ENCODE measurements around the gene AQP12B.
"Not testable (repeated sequence)": the region's sequence is repeated elsewhere in the genome, so short reads cannot be mapped to it uniquely, and the experiment has no call there.

Gene AQP12B

DNA sequence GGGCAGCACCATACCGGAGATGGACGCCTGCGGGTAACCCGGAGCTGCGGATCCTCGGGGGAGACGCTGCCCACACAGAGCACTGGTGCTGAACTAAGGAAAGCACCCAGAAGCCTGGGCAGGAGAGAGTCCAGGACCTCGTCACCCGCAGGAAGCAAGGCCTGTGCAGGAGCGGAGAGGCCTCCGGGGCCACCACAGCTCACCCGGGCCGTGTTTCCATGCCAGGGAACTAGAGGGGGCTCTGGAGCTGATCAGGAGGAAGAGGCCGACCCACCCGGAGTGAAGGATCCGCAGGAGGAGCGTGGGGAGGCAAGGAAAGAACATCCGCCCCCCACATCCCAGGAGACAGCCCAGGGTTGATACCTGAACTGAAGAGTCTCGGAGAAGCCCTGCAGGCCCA lies 3.8 kb downstream of the AQP12B start:
- H3K4me3 ChIP-seq (ENCODE audit: low read depth, low read length); in situ Hi-C loops (cut with HindIII; ENCODE audit: low sequenced_read_pairs); DNase-seq (ENCODE audit: low read depth, low spot score): not testable (repeated sequence)

DNA sequence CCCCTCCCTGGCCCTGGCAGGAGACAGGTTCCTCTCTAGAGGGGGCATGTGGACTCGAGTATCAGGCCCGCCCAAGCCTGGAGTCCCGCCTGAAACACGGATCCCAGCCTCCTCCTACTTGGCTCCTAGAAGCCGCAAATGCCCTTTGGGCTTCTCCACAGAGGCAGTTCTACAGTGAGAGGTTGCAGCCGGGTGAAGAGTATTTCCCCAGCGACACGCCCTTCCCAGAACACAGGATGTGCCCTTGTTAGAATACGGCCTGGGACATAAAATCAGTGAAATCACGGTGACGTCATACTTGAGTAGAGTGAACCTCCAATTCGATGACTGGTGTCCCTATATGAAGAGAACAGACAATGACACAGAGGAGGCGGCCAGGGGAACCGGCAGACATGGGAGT lies 4.6 kb downstream of the AQP12B start:
- in situ Hi-C loops (cut with HindIII; ENCODE audit: low sequenced_read_pairs); H3K4me3 ChIP-seq (ENCODE audit: low read depth, low read length): not testable (repeated sequence)

DNA sequence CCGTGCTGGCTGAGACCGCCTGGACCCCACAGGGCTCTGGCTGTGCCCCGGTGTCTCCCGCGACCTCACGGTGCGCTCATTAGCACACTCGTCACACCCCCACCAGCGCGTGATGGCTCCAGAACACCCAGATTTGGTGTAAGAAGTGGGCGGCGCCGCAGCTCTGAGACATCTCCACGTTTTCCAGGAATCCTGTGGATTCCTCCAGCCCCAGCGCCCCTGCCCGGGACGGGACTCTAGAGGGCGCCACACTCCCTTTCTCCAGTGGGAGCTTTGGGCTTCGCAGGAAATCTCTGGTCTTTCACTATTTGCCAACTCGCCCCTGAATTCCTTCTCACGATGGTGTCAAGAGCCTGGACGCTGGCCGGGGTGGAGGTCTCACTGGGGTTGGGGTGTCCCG lies 7.3 kb downstream of the AQP12B start:
- in situ Hi-C loops (cut with HindIII; ENCODE audit: low sequenced_read_pairs); DNase-seq (ENCODE audit: low read depth, low spot score); H3K4me3 ChIP-seq (ENCODE audit: low read depth, low read length): not testable (repeated sequence)

More for the DNA sequence above, 4.6 kb downstream of the AQP12B start:
- DNase-seq (ENCODE audit: low read depth, low spot score), result not testable (repeated sequence)

DNA sequence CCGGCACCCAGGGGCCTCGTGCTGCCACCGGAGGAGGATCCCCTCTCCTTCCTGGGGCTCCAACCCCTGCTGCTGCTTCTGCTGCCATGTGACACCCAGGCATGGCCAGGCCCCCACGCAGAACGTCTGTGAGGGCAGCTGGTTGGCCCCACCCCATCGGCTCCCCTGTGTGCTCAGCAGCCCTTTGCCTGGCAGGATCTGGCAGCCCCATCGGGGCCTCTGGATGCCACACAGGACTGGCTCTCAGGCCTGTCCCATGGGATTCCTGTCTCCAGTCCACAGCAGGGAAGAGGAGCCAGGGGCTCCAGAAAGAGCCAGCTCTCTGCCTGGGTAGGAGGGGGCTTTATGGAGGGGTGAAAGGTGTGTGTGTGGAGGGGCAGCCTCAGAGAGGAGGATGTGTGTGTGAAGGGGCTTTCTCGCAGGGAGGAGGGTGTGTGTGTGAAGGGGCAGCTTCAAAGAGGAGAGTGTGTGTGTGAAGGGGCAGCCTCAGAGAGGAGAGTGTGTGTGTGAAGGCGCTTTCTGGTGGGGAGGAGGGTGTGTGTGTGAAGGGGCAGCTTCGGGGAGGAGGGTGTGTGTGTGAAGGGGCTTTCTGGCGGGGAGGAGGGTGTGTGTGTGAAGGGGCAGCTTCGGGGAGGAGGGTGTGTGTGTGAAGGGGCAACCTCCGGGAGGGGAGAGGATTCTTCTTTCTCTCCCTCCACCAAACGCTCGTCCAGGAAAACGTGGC lies 8.1 kb downstream of the AQP12B start:
- H3K4me3 ChIP-seq (ENCODE audit: low read depth, low read length); DNase-seq (ENCODE audit: low read depth, low spot score); in situ Hi-C loops (cut with HindIII; ENCODE audit: low sequenced_read_pairs): not testable (repeated sequence)

DNA sequence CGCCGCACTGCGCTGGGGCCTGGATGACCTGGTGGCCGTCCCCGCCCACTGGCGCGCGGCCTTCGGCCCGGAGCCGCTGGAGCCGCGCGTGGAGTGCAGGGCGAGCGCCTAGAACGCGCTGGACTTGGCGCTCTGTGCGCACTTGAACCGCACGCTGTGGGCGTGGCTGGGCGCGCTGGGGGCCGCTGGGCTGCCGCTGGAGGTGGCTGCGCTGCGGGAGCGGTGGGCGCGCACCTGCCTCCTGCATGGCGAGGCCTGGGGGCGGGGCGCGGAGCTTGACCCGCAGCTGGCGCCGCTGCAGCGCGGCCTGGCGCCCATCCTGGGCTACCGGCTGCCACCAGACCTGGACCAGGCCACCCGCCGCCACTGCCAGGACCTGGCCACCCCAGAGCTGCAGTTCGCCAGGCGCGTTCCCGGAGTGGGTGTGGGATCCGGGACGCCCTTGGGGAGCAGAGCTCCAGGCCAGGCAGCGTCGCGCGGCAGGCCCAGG lies 9.9 kb downstream of the AQP12B start:
- no peak overlapping the region for H3K4me3 ChIP-seq (ENCODE audit: low read depth, low read length)
- DNase-seq (ENCODE audit: low read depth, low spot score), result no peak
- in situ Hi-C loops (cut with HindIII; ENCODE audit: low sequenced_read_pairs), result no loop called here
- TF ChIP-seq, protein P1, sequence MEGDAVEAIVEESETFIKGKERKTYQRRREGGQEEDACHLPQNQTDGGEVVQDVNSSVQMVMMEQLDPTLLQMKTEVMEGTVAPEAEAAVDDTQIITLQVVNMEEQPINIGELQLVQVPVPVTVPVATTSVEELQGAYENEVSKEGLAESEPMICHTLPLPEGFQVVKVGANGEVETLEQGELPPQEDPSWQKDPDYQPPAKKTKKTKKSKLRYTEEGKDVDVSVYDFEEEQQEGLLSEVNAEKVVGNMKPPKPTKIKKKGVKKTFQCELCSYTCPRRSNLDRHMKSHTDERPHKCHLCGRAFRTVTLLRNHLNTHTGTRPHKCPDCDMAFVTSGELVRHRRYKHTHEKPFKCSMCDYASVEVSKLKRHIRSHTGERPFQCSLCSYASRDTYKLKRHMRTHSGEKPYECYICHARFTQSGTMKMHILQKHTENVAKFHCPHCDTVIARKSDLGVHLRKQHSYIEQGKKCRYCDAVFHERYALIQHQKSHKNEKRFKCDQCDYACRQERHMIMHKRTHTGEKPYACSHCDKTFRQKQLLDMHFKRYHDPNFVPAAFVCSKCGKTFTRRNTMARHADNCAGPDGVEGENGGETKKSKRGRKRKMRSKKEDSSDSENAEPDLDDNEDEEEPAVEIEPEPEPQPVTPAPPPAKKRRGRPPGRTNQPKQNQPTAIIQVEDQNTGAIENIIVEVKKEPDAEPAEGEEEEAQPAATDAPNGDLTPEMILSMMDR (IDR thresholded peaks at IDR 0.05; ENCODE audit: low read depth, low read length), result no peak

DNA sequence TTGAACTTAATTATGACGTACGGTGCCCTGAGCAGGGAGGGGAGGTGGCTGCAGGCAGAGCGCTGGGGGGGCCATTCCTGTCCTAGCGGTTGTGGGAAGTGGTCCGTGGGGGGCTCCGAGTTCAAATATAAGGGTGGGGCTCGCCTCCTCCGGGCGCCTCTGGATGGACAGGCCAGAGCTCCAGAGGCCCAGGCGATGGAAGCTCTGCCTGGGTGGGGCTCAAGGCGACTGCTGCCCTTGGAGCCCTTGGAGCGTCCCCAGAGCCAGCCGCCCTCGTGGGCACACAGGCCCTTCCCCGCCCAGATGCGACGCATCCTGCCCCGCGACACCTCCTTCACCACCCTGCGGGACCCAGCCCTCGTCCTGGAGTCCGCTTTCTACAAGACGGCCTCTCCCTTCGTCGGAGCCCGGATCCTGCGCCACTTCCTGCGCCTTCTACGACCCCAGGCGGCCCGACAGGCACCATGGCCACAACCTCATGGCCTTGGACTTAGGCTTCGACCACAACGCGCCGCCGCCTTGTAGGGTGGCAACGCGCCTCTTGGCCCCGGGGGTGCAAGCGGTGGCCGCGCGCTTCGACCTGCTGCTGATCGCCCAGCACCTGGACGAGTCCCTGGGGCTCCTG lies 10.5 kb downstream of the AQP12B start:
- no peak for DNase-seq (ENCODE audit: low read depth, low spot score)
- no peak overlapping the region for H3K4me3 ChIP-seq (ENCODE audit: low read depth, low read length)
- TF ChIP-seq, protein P1 (IDR thresholded peaks at IDR 0.05; ENCODE audit: low read depth, low read length), result no peak
- in situ Hi-C loops (cut with HindIII; ENCODE audit: low sequenced_read_pairs), result no loop called here

DNA sequence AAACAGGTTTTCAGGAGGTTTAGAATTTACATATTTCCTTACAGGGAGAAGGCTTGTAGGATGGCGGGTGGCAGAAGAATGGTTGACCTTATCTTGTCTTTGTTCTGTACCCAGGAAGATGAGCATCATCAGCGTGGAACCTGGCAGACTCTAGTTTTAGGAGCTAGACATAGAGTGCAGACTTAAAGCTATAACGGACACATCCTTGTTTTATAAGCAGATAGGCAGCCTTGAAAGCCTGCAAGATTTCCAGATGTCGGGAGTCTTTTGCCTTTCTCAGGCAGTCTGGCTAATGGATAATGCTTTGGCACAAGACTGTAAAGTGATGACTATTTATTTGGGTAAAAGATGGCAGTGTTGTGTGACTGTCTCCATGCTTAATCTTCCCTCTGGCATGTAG lies 11.7 kb downstream of the AQP12B start:
- H3K4me3 ChIP-seq (ENCODE audit: low read depth, low read length), result no peak overlapping the region
- TF ChIP-seq, protein P1 (IDR thresholded peaks at IDR 0.05; ENCODE audit: low read depth, low read length), result no peak
- in situ Hi-C loops (cut with HindIII; ENCODE audit: low sequenced_read_pairs), result no loop called here
- no peak for DNase-seq (ENCODE audit: low read depth, low spot score)

DNA sequence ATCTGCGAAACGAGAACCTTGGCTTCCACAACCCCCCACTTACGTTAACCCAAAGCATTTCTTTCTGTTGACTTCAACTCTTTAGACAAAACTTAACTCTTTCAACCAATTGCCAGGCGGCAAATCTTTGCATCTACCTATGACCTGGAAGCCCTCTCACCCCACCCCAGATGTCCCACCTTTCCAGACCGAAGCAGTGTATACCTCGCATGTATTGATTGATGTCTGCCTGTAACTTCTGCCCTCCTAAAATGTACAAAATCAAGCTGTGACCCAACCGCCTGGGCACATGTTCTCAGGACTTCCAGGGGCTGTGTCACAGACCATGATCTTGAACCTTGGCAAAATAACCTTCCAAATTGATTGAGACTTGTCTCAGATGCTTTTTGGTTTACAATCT lies 12.3 kb downstream of the AQP12B start:
- DNase-seq (ENCODE audit: low read depth, low spot score), result no peak
- TF ChIP-seq, protein P1 (IDR thresholded peaks at IDR 0.05; ENCODE audit: low read depth, low read length), result no peak
- in situ Hi-C loops (cut with HindIII; ENCODE audit: low sequenced_read_pairs), result no loop called here
- no peak overlapping the region for H3K4me3 ChIP-seq (ENCODE audit: low read depth, low read length)

All from astrocyte of the spinal cord (primary cell).